Upper lobe of right lung (tissue), 1 donor: Measurements from ENCODE around the gene RAD17. TPM values are rescaled to one million over a fixed set of nuclear protein-coding genes. Genes with fewer than 3 reads are reported as not detected.

Experiments
- total RNA-seq: library from RNA; stranded (reverse); fragmentation: NEBNext Ultra II Directional; extraction: Animal tissue kit (Norgen Biotek cat#: 25700); gene quantifications from one replicate; pipeline ENCODE4 v1.2.1, GENCODE V29; 2021
- donor health status: DM: no; HTN: yes; CAD: no; lungs with severe emphysema.

Gene RAD17
- total RNA-seq, 1 donor from 2014 or later, result 19.1 TPM

Other genes with a start within 250 kb of the RAD17 start
- gene CCNB1, start 202.7 kb upstream of the RAD17 start, total RNA-seq, result 3.6 TPM
- gene CENPH, start 180.2 kb upstream of the RAD17 start, total RNA-seq, result 1.6 TPM
- gene CDK7, start 134.9 kb upstream of the RAD17 start, total RNA-seq, result 21.9 TPM
- gene CCDC125, start 37.0 kb upstream of the RAD17 start, total RNA-seq, result 11.1 TPM
- 31.4 TPM for gene AK6, start 298 bp upstream of the RAD17 start, total RNA-seq
- gene TAF9, start 298 bp upstream of the RAD17 start, total RNA-seq, result 31.7 TPM
- gene MARVELD2, start 45.3 kb downstream of the RAD17 start, total RNA-seq, result 32.4 TPM
- 136 TPM for gene OCLN, start 123.0 kb downstream of the RAD17 start, total RNA-seq
- 33.4 TPM for gene GTF2H2C, start 190.4 kb downstream of the RAD17 start, total RNA-seq